Measurements from ENCODE around the gene PCSK1N.

Gene PCSK1N

GRCh38 chrX:48787505-48788443, 47.6 kb downstream of the PCSK1N start:
- DNase-seq, result no peak

GRCh38 chrX:48786825-48787504, 48.4 kb downstream of the PCSK1N start:
- no peak for DNase-seq

GRCh38 chrX:48786341-48786800, 49.0 kb downstream of the PCSK1N start, which contains the start of gene GATA1:
Gene GATA1 (plus strand): TSS chrX:48786590. CDS start chrX:48791110, 4,520 bp downstream.
- no peak for DNase-seq

GRCh38 chrX:48785540-48786214, 49.7 kb downstream of the PCSK1N start:
- DNase-seq, result no peak

- DNase-seq, result no peak
Measured at GRCh38 chrX:48785186-48785539, 50.2 kb downstream of the PCSK1N start.

- no peak for DNase-seq
Measured at GRCh38 chrX:48784726-48785125, 50.7 kb downstream of the PCSK1N start.

- DNase-seq, result no peak
Measured at GRCh38 chrX:48782795-48783194, 52.6 kb downstream of the PCSK1N start.

GRCh38 chrX:48782216-48782615, 53.2 kb downstream of the PCSK1N start:
- DNase-seq, result no peak

GRCh38 chrX:48781705-48782104, 53.7 kb downstream of the PCSK1N start:
- DNase-seq, result no peak
